H1 (cell line): Measurements from ENCODE around the gene ABHD2. TPM values are rescaled to one million over a fixed set of nuclear protein-coding genes. Genes with fewer than 3 reads are reported as not detected.

Source experiments
- CTCF ChIA-PET: fragments of 300-600 bp; sonication (Branson Sonifier 250); formaldehyde crosslinking; loops from one replicate; lab custom pipeline; 2021; ENCODE audit not compliant: partially characterized antibody; lab: Charles Lee
- POLR2A ChIA-PET: fragments of 300-600 bp; sonication (Branson Sonifier 250); formaldehyde crosslinking; loops from one replicate; lab custom pipeline; 2021; ENCODE audit warnings: inconsistent platforms; ENCODE audit not compliant: partially characterized antibody; lab: Charles Lee
- DNase-seq, 2 experiments: peaks; one replicate each; pipeline versions ENCODE4 v3.0.0 to v3.0.0-alpha.2; 2010 to 2022; ENCODE audit warnings: low spot score in 2 of 2, low read depth in 1 of 2, mixed read lengths in 1 of 2
- FAIRE-seq: peaks from 2 replicates; lab custom pipeline; 2011; peaks lifted over from hg19 to GRCh38; lab: Jason Lieb, UNC
- H2AFZ ChIP-seq: 2 replicates; pipeline ENCODE4 v1.8.1; 2012; ENCODE audit warnings: low read length, inconsistent platforms
- H2AK5ac ChIP-seq: 2 replicates; pipeline ENCODE4 v1.6.1; 2013; ENCODE audit warnings: low read depth, low read length
- H2BK120ac ChIP-seq: replicated peaks from 2 replicates; pipeline ENCODE3; 2013; ENCODE audit warnings: low read depth, low read length, inconsistent platforms
- H2BK12ac ChIP-seq: 2 replicates; pipeline ENCODE4 v1.6.1; 2013; ENCODE audit warnings: low read depth, low read length
- H2BK15ac ChIP-seq: 2 replicates; pipeline ENCODE4 v1.6.1; 2013; ENCODE audit warnings: low read length
- H2BK20ac ChIP-seq: 2 replicates; pipeline ENCODE4 v1.6.1; 2013; ENCODE audit warnings: low read length
- H2BK5ac ChIP-seq: 2 replicates; pipeline ENCODE4 v1.6.1; 2013; ENCODE audit warnings: low read depth, low read length
- H3K14ac ChIP-seq: 2 replicates; pipeline ENCODE4 v1.6.1; 2013; ENCODE audit warnings: inconsistent platforms; ENCODE audit not compliant: insufficient read length
- H3K18ac ChIP-seq: 2 replicates; pipeline ENCODE4 v1.6.1; 2013; ENCODE audit warnings: low read length; ENCODE audit errors: extremely low read depth
- H3K23ac ChIP-seq: 2 replicates; pipeline ENCODE4 v1.6.1; 2013; ENCODE audit warnings: inconsistent platforms; ENCODE audit not compliant: insufficient read length
- H3K23me2 ChIP-seq: 2 replicates; pipeline ENCODE4 v1.6.1; 2013; ENCODE audit warnings: low read depth, low read length
- H3K27ac ChIP-seq: 2 replicates; pipeline ENCODE4 v1.6.1; 2011; ENCODE audit warnings: low read depth, low read length, inconsistent platforms
- H3K27me3 ChIP-seq, 4 experiments: replicated peaks in 1 of 4; 1 replicate in 1 of 4; 2 replicates in 3 of 4; pipeline versions ENCODE4 v1.6.1 to v1.8.1; 2011 to 2013; ENCODE audit warnings: low read length in 3 of 4, mild to moderate bottlenecking in 3 of 4, inconsistent platforms in 2 of 4, mixed read lengths in 2 of 4, moderate library complexity in 1 of 4; ENCODE audit not compliant: control insufficient read depth in 3 of 4, insufficient read depth in 3 of 4; ENCODE audit errors: extremely low read depth in 1 of 4
- H3K36me3 ChIP-seq, 4 experiments: 2 replicates each; pipeline versions ENCODE4 v1.6.1 to v1.8.1; 2011 to 2013; ENCODE audit warnings: mild to moderate bottlenecking in 4 of 4, low read length in 3 of 4, moderate library complexity in 2 of 4, control low read depth in 1 of 4, inconsistent platforms in 1 of 4; ENCODE audit not compliant: insufficient read depth in 4 of 4, control insufficient read depth in 2 of 4
- H3K4ac ChIP-seq: replicated peaks from 2 replicates; pipeline ENCODE3; 2013; ENCODE audit warnings: low read length, low read depth, mixed read lengths, inconsistent platforms; ENCODE audit not compliant: insufficient read length
- H3K4me1 ChIP-seq, 4 experiments: replicated peaks in 1 of 4; 1 replicate in 1 of 4; 2 replicates in 3 of 4; pipeline versions ENCODE4 v1.6.1 to v1.8.1; 2011 to 2013; ENCODE audit warnings: low read length in 3 of 4, inconsistent platforms in 2 of 4, mixed read lengths in 1 of 4; ENCODE audit not compliant: insufficient read depth in 4 of 4, control insufficient read depth in 3 of 4
- H3K4me2 ChIP-seq, 2 experiments: 2 replicates each; pipeline versions ENCODE4 v1.6.1 to v1.8.1; 2011 to 2013; ENCODE audit warnings: low read depth in 2 of 2, low read length in 2 of 2, control low read depth in 1 of 2, inconsistent platforms in 1 of 2, mild to moderate bottlenecking in 1 of 2; ENCODE audit not compliant: insufficient read depth in 1 of 2
- H3K4me3 ChIP-seq, 4 experiments: fragments of 200-600, 300-600 bp in 1 of 4; sonication (generic), shearing (Covaris generic), sonication (Bioruptor Twin) in 1 of 4; 2 replicates each; pipeline versions ENCODE4 v1.5.1 to v1.8.1; 2011 to 2016; ENCODE audit warnings: low read length in 4 of 4, low read depth in 3 of 4, control low read depth in 2 of 4, inconsistent platforms in 2 of 4, mild to moderate bottlenecking in 2 of 4, mixed read lengths in 1 of 4, moderate library complexity in 1 of 4; ENCODE audit not compliant: insufficient read depth in 2 of 4; ENCODE audit errors: extremely low read depth in 1 of 4
- H3K56ac ChIP-seq: replicated peaks from 2 replicates; pipeline ENCODE3; 2013; ENCODE audit warnings: low read depth, mild to moderate bottlenecking, mixed read lengths, low read length, inconsistent platforms; ENCODE audit not compliant: insufficient read length
- H3K79me1 ChIP-seq: 2 replicates; pipeline ENCODE4 v1.6.1; 2013; ENCODE audit warnings: low read depth, low read length, control low read depth
- H3K79me2 ChIP-seq, 2 experiments: 2 replicates each; pipeline versions ENCODE4 v1.6.1 to v1.8.1; 2012 to 2013; ENCODE audit warnings: low read length in 2 of 2, mild to moderate bottlenecking in 2 of 2, inconsistent platforms in 1 of 2; ENCODE audit not compliant: insufficient read depth in 2 of 2, control insufficient read depth in 1 of 2
- H3K9ac ChIP-seq, 4 experiments: replicated peaks in 1 of 4; 1 replicate in 1 of 4; 2 replicates in 3 of 4; pipeline versions ENCODE4 v1.6.1 to v1.8.1; 2011 to 2013; ENCODE audit warnings: low read depth in 3 of 4, low read length in 3 of 4, control low read depth in 2 of 4, mild to moderate bottlenecking in 2 of 4, moderate library complexity in 2 of 4, inconsistent platforms in 1 of 4; ENCODE audit errors: extremely low read depth in 1 of 4
- H3K9me3 ChIP-seq, 2 experiments: 2 replicates each; pipeline versions ENCODE4 v1.6.1 to v1.8.1; 2012 to 2013; ENCODE audit warnings: mild to moderate bottlenecking in 2 of 2, moderate library complexity in 2 of 2, control low read depth in 1 of 2, inconsistent platforms in 1 of 2, low read depth in 1 of 2, low read length in 1 of 2, mixed read lengths in 1 of 2; ENCODE audit not compliant: insufficient read depth in 2 of 2
- H4K20me1 ChIP-seq, 2 experiments: replicated peaks in 1 of 2; 2 replicates each; pipeline versions ENCODE3 to v1.8.1; 2011 to 2013; ENCODE audit warnings: inconsistent platforms in 2 of 2, low read length in 2 of 2, mild to moderate bottlenecking in 1 of 2; ENCODE audit not compliant: insufficient read depth in 2 of 2, control insufficient read depth in 1 of 2
- H4K5ac ChIP-seq: 2 replicates; pipeline ENCODE4 v1.6.1; 2013; ENCODE audit warnings: low read length, low read depth, mixed read lengths, inconsistent platforms; ENCODE audit not compliant: insufficient read length
- H4K8ac ChIP-seq: 2 replicates; pipeline ENCODE4 v1.8.0; 2013; ENCODE audit warnings: mild to moderate bottlenecking, moderate library complexity, low read length, inconsistent platforms; ENCODE audit not compliant: insufficient read depth; ENCODE audit errors: extremely low read depth
- H4K91ac ChIP-seq: replicated peaks from 2 replicates; pipeline ENCODE3; 2013; ENCODE audit warnings: low read length, mixed read lengths, inconsistent platforms; ENCODE audit not compliant: insufficient read length
- RNF2 ChIP-seq: fragments of 200-900, 300-1000 bp; sonication (generic); IDR thresholded peaks from 2 replicates; pipeline ENCODE4 v1.7.1; 2016; ENCODE audit warnings: borderline replicate concordance, low read depth, mild to moderate bottlenecking, antibody characterized with exemption, low read length; ENCODE audit not compliant: poor library complexity, severe bottlenecking; ENCODE audit errors: missing control alignments
- TEAD4 ChIP-seq: IDR thresholded peaks from 2 replicates; pipeline ENCODE4 v1.6.1; 2012; ENCODE audit warnings: low read depth, low read length, inconsistent platforms, mixed read lengths
- WGBS, 2 experiments: shearing (Covaris generic) in 1 of 2; methylation state at CpG; one replicate each; pipeline versions ENCODE4 v1.1.6 to v1.1.7; 2013 to 2015; ENCODE audit warnings: low lambda C conversion rate in 2 of 2, mixed read lengths in 2 of 2, inconsistent platforms in 1 of 2, low coverage in 1 of 2, missing lambda C conversion rate in 1 of 2; ENCODE audit not compliant: insufficient replicate concordance in 2 of 2, insufficient coverage in 1 of 2, insufficient read length in 1 of 2; ENCODE audit errors: extremely low coverage in 1 of 2, missing lambda C conversion rate in 1 of 2; 5-methylcytosine and 5-hydroxymethylcytosine counted together
- polyA plus RNA-seq, 7 experiments: library from polyadenylated mRNA; depleted of rRNA in 3 of 7; stranded (reverse) in 5 of 7; unstranded in 2 of 7; fragments of >200 nt in 5 of 7; fragments of 200-250 nt in 2 of 7; gene quantifications; 1 replicate in 5 of 7; 2 replicates in 1 of 7; 4 replicates in 1 of 7; pipeline versions ENCODE4 v1.2.1 to v1.2.3, GENCODE V29; 2011 to 2013; ENCODE audit warnings: missing spikeins in 2 of 7, mixed read lengths in 2 of 7
- total RNA-seq: library from RNA; stranded (reverse); fragmentation: NEBNext Ultra II Directional; extraction: Animal tissue kit (Norgen Biotek cat#: 25700); gene quantifications from 2 replicates; pipeline ENCODE4 v1.2.1, GENCODE V29; 2021

The ABHD2 gene
- total and polyA plus RNA-seq, 2 of the 8 experiments (the other 6 are each of a cell fraction or from before 2014, with no cell fraction given), result 9.1 to 23.7 TPM

DNA sequence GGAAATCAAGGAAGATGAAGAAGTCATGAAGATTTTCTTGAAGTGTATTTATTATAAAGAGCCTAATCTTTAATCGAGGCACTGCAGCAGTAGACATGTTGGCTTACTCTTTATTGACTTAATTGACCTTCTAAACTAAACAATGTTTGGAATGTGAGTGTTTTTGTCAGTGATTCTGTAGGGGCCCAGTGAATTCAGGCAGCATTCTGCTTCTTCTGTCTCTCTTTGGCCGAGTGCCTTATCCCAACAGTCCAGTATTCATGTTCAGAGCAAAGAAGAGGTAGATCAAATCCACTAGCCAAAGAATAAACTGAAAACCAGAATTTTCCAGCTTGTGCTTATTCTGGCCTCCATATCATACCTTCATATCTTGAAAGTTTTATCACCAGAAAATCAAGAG, 77.4 kb downstream of the ABHD2 start:
- peaks cover 0 to 10% (median 6%) of the 10 kb centered on the region in 4 experiments; a peak in 2 of 7 replicates for H3K4me1 ChIP-seq
- POLR2A ChIA-PET, result interaction anchor here (0.8 kb wide), 1 partner anchor 33 kb away, joined by 3 read pairs; no protein-coding TSS in a partner anchor
- no peak overlapping the region for H3K9ac ChIP-seq

More for the DNA sequence above, 77.4 kb downstream of the ABHD2 start:
- FAIRE-seq, result no peak
- Histone ChIP-seq H3K4me2 (peak overlapping the region; percentile 13 to 28; a peak in 2 of 4 replicates), H3K27me3 (no peaks in the 10 kb centered on the region), H2BK5ac (no peak overlapping the region), H3K4ac (no peak overlapping the region), H3K23me2 (no peaks in the 10 kb centered on the region), H4K91ac (no peak overlapping the region), H3K23ac (no peak overlapping the region), H3K14ac (no peak overlapping the region), H3K18ac (no peak overlapping the region), H3K79me1 (no peaks in the 10 kb centered on the region), H4K20me1 (no peaks in the 10 kb centered on the region), H3K27ac (no peak overlapping the region), H4K8ac (no peak overlapping the region), H3K36me3 (no peaks in the 10 kb centered on the region), H2BK15ac (no peak overlapping the region), H2AFZ (no peak overlapping the region), H2BK12ac (no peak overlapping the region), H3K79me2 (no peaks in the 10 kb centered on the region), H3K4me3 (peak overlapping the region in 1 of 4 experiments; percentile 2; a peak in 1 of 8 replicates), H2BK20ac (no peak overlapping the region), H3K56ac (no peak overlapping the region), H2BK120ac (no peak overlapping the region), H3K9me3 (no peaks in the 10 kb centered on the region), H2AK5ac (no peak overlapping the region), H4K5ac (no peak overlapping the region)
- DNase-seq, result no peak
- CTCF ChIA-PET, result interaction anchor here (0.6 to 8.1 kb wide), 8 partner anchors 10 to 362 kb away, joined by 3 to 60 read pairs (median 3); no protein-coding TSS in a partner anchor
- TF ChIP-seq TEAD4 (peak; percentile 26; the same call in 1 of the 2 replicates), RNF2 (no peak)
- 82% methylated on average over 2 of the region's 2 CpGs; no CpG with 5 or more reads in 1 of the 2 experiments for WGBS, 2 experiments
